ENCODE results near the gene PTTG1.

Gene PTTG1

DNA sequence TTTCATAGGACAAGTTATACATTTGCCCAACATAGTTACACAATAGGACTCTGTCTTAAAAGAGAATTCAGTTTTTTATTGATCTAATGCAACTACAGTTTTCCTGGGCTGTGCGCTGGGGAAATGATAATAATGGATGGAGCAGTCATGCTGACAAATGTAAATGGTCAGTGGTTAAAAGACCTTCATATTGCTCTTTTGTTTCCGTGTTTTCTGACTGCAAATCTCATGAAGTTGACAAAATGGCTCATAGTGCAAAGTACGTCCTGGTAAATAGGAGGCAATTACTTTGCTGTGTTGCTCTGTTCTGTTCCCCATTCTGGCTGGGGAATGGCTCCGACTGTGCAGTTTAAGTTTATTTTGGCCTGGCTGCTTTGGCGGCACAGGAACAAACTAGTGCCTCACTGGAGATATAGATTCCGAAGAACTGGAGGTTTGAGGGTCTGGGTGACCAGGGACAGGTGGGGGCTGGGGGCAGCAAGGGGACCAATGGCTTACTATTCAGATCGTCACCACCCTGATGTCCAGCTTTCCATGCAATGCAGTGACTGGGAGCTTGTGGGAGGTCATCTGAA is 54.3 kb downstream of the PTTG1 start:
- DNase-seq, result no peak

DNA sequence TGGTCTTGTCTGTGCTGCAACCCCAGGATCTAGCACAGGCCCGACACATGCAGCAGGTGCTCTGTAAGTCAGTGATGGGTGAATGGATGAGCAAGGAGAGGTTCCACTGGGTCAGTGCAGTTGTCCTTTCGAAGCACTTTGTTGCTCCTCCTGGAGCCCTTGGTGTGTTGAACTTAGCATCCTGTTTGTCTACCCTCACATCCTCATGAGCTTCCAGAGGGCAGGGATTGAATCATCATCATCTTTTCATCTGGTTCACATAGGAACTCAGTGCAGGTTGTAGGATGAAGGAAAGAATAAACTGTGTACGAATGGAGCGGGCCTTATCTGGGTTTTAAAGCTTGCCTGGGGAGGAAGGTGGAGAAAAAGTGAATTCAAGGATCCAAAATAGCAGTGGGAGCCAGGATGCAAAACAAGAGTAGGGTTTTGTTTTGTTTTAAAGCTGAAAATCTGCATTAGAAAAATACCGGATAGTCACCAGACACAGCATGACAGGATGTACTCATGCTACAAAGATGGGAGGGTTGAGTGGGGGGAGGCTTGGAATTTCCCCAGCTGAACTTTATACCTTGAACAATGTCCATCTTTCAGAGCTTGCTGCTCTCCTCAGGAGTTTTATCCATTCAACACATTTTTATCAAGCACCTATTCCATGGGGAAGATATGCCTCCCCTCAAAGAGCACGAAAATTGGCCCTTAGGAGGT is 55.8 kb downstream of the PTTG1 start:
- DNase-seq, result no peak

DNA sequence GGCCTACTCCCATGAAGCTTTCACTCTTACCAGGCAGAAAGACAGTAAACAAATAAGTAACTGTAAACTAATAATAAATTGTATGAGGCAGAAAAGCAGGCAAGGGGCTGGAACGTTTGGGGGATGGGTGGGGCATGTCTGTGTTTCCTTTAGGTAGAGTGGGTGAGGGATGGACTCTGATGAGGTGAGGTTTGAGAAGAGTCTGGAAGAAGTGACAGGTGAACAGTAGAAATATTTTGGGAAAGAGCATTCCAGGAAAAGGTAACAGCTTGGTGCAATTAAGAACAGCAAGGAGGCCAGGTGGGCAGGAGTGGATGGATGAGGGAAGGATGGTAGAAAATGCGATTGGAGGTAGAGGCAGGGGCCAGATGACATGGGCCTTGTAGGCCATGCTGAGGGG is 56.5 kb downstream of the PTTG1 start:
- no peak for DNase-seq
